Mucosa of descending colon (tissue), 3 donors: Measurements from ENCODE around the gene ZBTB42. TPM values are rescaled to one million over a fixed set of nuclear protein-coding genes. Genes with fewer than 3 reads are reported as not detected.
A peak's percentile ranks its signal among the peaks of the same experiment; 100 is the strongest.

ENCODE experiments used
- ATAC-seq: fragments of 200-7000 bp; cut with Tn5 transposase; one replicate; pipeline ENCODE4 v1.9.1; 2020; ENCODE audit warnings: mild to moderate bottlenecking, moderate library complexity
- DNase-seq, 3 donors: peaks; one replicate each; pipeline ENCODE4 v3.0.0-alpha.2; 2020
- H3K36me3 ChIP-seq: fragments of 200-600 bp; one replicate; pipeline ENCODE4 v1.8.0; 2021; ENCODE audit warnings: low read depth, mild to moderate bottlenecking
- H3K4me1 ChIP-seq: fragments of 200-600 bp; one replicate; pipeline ENCODE4 v1.8.0; 2021; ENCODE audit warnings: low read depth, mild to moderate bottlenecking
- H3K4me3 ChIP-seq: fragments of 200-600 bp; one replicate; pipeline ENCODE4 v1.8.0; 2021; ENCODE audit warnings: mild to moderate bottlenecking
- H3K9me3 ChIP-seq: fragments of 200-600 bp; one replicate; pipeline ENCODE4 v1.8.0; 2021; ENCODE audit warnings: mild to moderate bottlenecking
- intact Hi-C, 2 donors: fragments of 100-400 bp; cut with DNase I in 1 of 2; cut with micrococcal nuclease in 1 of 2; formaldehyde crosslinking; loops; one replicate each; pipeline versions ENCODE4 v1.11.0 to v1.11.1; 2022; cut with DNase I, micrococcal nuclease
- total RNA-seq, 3 donors: library from RNA; stranded (reverse); fragmentation: NEBNext Ultra II Directional in 2 of 3; extraction: Animal tissue kit (Norgen Biotek cat#: 25700) in 2 of 3; gene quantifications; one replicate each; pipeline versions ENCODE4 v1.2.1 to v1.2.4, GENCODE V29; 2021 to 2023
- TF ChIP-seq, protein P1 (sequence below): fragments of 200-600 bp; IDR thresholded peaks from one replicate; pipeline ENCODE4 v1.8.0; 2022; ENCODE audit warnings: antibody characterized with exemption, mild to moderate bottlenecking
- donor health status: DM: no; HTN: no; CAD: no; lungs with moderate emphysema.
- donor health status: DM: no; HTN: no; CAD: no.
- donor health status: DM: no; HTN: yes; CAD: no.

ZBTB42 gene
- total RNA-seq, 3 donors from 2014 or later, result 6.5 to 10.6 (median 7.8) TPM

DNA sequence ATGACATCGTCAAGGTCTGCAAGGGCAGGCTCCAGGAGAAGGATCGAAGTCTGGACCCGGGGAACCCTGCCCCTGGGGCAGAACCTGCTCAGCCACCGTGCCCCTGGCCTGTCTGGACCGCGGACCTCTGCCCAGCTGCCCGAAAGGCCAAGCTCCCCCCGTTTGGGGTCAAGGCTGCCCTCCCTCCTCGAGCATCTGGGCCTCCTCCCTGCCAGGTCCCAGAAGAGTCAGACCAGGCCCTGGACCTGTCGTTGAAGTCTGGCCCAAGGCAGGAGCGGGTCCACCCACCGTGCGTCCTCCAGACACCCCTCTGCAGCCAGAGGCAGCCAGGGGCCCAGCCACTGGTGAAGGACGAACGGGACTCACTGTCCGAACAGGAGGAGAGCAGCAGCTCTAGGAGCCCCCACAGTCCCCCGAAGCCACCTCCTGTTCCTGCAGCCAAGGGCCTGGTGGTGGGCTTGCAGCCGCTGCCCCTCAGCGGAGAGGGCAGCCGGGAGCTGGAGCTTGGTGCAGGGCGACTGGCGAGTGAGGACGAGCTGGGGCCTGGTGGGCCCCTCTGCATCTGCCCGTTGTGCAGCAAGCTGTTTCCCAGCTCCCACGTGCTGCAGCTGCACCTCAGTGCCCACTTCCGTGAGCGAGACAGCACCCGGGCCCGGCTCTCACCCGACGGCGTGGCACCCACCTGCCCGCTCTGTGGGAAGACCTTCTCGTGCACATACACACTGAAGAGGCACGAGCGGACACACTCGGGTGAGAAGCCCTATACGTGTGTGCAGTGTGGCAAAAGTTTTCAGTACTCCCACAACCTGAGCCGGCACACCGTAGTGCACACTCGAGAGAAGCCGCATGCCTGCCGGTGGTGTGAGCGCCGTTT, 856 bp downstream of the ZBTB42 start:
- intact Hi-C loops, result no loop called here
- Histone ChIP-seq H3K9me3 (no peaks in the 10 kb centered on the region), H3K4me3 (peak overlapping the region; percentile 17), H3K36me3 (no peaks in the 10 kb centered on the region), H3K4me1 (peaks cover 36% of the 10 kb centered on the region)
- no peak for ATAC-seq
- DNase-seq, result no peak
- TF ChIP-seq, protein P1, sequence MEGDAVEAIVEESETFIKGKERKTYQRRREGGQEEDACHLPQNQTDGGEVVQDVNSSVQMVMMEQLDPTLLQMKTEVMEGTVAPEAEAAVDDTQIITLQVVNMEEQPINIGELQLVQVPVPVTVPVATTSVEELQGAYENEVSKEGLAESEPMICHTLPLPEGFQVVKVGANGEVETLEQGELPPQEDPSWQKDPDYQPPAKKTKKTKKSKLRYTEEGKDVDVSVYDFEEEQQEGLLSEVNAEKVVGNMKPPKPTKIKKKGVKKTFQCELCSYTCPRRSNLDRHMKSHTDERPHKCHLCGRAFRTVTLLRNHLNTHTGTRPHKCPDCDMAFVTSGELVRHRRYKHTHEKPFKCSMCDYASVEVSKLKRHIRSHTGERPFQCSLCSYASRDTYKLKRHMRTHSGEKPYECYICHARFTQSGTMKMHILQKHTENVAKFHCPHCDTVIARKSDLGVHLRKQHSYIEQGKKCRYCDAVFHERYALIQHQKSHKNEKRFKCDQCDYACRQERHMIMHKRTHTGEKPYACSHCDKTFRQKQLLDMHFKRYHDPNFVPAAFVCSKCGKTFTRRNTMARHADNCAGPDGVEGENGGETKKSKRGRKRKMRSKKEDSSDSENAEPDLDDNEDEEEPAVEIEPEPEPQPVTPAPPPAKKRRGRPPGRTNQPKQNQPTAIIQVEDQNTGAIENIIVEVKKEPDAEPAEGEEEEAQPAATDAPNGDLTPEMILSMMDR, result no peak

DNA sequence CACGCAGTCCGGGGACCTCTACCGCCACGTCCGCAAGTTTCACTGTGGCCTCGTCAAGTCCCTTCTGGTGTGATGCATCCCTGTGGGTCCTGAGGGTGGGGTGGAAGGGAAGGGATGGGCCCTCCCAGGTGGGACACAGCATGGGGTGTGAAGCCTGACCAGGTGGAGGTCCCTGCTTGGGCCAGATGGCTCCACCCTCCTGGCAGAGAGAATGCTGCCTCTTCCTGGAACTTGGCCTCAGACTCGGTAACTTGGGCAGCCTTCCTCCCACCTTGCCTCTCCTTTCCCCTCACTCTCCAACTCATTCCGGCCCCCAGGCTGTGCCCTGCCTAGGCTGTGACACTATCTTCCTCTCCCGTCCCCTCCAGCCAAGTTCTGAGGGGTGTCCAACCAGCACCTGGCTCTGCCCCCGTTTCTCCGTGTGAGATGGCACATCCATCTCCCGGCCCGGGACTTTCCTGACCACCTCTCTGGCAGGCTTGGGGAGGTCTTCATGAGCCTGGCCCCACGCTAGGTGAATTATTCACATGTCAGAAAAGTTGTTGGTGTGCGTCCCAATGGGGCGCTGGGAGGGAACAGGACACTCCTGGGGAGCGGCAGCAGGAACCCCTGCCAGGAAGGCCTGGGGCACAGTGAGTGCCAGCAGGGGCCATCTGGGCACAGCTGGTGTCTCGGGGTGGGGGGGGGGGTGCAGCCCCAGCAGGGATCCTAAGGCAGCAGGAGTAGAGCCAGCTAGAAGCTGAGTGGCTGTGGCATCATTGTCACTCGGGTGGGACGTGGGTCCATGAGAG, 1.7 kb downstream of the ZBTB42 start:
- intact Hi-C loops, result no loop called here
- Histone ChIP-seq H3K9me3 (no peaks in the 10 kb centered on the region), H3K36me3 (no peaks in the 10 kb centered on the region), H3K4me3 (no peak overlapping the region), H3K4me1 (peaks cover 30% of the 10 kb centered on the region)
- TF ChIP-seq, protein P1, result no peak
- DNase-seq (no peak), ATAC-seq (no peak)

DNA sequence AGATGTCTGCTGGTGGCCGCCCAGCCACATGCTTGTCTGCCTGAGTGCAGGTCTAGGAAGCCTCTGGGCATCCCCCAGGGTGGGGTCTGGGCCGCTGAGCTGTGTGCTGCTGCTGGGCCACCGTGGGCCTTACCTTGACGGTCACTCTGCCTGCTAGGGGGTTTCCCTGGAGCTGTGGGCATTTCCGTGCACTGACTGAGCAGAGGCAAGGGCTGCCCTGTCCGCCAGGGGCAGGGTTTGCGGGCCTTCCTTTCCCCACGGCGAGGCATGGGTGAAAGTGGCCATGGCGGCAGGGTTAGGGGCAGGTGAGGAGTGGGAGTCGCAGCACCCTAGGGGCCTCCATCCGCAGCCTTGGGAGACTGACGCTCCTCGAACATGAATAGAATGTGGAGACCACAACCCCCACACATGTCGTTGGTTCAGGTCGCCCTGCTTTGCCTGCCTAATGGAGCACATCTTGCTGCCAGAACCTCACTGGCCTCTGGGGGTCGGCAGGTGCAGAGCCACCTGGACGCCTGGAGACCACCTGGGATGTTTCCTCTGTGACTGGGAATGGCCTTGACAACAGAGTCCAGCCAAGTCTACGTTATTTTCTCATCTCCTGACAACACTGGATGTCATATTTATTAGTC, 2.5 kb downstream of the ZBTB42 start:
- DNase-seq (no peak), ATAC-seq (no peak)
- TF ChIP-seq, protein P1, result no peak
- Histone ChIP-seq H3K9me3 (no peaks in the 10 kb centered on the region), H3K4me3 (no peak overlapping the region), H3K4me1 (peaks cover 22% of the 10 kb centered on the region), H3K36me3 (no peaks in the 10 kb centered on the region)
- intact Hi-C loops, result no loop called here

DNA sequence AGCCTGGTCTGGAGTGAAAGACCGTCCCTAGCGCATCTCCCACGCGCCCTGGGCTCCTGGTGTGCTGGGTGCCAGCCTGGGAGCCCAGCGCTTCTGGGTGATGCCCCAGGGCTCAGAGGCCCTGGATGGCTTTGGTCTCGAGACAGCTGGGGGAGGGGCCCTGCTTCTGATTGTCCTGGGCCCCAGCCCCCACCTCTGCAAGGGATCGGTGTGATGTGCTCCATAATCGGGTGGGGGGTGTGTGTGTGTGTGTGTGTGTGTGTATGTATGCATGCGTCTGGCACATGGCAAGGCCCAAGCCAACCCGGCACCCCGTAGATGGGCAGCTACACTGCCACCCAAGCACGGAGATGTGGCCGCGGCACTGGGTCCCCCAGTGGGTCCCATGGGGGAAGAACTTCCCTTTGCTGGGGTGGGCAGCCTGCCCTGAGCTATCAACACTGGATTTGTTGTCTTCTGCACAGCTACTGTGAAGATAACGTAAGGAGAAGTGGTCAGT, 3.1 kb downstream of the ZBTB42 start:
- peaks cover 21% of the 10 kb centered on the region for H3K4me1 ChIP-seq
- H3K36me3 ChIP-seq, result no peaks in the 10 kb centered on the region
- intact Hi-C loops, result no loop called here
- no peak overlapping the region for H3K4me3 ChIP-seq
- ATAC-seq, result no peak
- TF ChIP-seq, protein P1, result no peak
- no peak for DNase-seq
- H3K9me3 ChIP-seq, result no peaks in the 10 kb centered on the region

DNA sequence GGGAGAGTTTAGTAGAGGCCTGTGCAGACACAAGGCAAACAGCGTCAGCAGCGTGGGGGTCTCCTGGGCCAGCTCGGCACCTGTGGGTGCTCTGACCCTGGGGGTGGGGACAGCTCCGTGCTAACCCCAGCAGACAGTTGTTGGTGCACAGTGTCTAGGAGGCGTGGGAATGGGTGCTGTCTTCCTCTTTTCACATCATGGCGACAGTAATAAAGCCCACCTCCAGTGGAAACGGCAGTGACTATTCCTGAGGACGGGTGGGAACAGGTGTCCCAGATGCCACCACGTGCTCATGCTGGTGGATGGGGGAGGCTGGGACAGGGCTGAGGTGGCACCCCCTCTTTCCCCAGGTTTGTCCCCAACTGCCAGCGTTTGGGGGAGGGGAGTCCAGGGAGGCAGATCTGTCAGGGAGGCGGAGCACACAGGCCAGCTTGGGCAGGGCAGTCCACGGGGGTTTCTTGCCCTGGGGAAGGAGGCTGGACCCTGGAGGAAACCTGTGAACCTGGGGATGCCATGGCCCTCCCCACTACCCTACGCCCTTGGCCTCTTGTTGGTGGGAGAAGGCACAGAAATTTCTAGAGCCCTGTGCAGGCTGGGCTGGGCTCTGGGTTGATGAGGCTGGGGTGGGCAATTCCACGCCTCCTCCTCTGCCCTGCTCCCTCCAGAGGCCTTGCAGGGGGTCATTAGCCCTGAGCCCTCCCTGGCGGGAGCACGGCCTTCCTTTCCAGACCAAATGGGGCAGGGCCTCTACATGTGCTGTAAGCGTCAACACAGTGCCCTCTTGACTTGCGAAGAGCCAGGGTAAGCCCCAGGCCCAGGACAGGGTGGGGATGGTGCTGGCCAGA, 3.8 kb downstream of the ZBTB42 start:
- Histone ChIP-seq H3K36me3 (no peaks in the 10 kb centered on the region), H3K4me1 (peaks cover 21% of the 10 kb centered on the region), H3K9me3 (no peaks in the 10 kb centered on the region), H3K4me3 (no peak overlapping the region)
- intact Hi-C loops, result no loop called here
- TF ChIP-seq, protein P1, result no peak
- DNase-seq, result no peak
- no peak for ATAC-seq
